Diencephalon (tissue), 1 donor: ENCODE measurements around the gene CPT1A. TPM values are rescaled to one million over a fixed set of nuclear protein-coding genes. Genes with fewer than 3 reads are reported as not detected.

Experiments
- total RNA-seq: library from RNA; depleted of rRNA; stranded (reverse); fragments of >200 nt; gene quantifications from one replicate; pipeline ENCODE4 v1.2.3, GENCODE V29; 2014

The CPT1A gene
- 13.6 TPM for total RNA-seq

DNA sequence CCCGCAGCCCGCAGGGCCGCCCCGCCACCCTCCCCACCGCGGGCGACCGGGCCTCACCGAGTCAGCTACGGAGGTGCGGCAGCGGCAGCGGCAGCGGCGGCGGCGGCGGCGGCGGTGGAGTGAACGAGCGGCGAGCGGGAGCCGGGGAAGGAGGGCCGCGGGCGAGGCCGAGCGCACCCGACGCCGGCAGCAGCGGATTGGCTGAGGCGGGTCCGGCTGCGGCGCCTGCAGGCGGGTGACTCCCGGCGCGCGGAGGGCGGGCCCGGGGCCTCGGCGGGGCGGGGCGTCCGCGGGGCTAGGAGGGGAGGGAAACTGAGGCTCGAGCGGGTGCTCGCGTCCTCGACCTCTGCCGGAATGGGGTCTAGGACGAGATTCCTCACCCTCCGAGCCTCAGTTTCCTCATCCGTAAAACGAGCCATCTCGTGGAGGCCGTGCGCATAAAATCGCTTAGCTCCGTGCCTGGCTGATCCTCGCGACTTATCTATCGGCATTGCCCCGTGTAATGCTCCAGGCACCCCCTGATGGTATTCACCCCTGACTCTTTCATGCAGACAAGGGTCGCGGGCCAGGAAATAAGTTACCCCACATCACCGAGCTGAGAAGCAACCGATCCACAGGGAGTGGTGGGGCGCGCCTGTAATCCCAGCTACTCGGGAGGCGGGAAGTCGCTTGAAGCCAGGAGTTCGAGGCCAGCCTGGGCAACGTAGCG is at the start of gene CPT1A:
Gene CPT1A, minus strand, starts transcription at position 199 of the 709 bp plus-strand sequence. CDS start 26,442 bp downstream, outside the sequence.

DNA sequence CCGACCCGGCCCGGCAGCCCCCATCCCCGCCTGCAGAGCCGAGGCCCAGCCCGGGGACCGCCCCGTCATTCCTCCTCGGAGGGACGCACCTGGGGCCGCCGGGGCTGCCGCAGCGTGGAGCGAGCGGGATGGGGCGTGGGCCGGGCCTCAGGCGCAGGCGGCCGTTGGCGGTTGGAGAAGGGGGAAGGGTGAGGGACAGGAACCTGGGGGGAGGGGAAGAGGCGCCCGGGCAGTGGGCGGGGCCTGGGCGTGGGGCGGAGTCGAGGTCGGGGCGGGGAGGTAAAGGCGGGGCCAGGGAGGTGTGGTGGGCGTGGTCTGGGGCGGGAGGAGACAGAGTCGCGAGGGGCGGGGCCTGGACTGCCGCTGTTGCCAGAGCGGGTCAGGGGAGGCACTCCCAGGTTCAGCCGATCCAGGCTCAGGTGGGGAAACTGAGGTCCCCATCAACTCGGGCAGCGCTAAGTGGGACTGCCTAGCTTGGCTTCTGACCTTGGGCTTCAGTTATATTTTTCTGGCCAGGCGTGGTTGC is 90.3 kb downstream of the CPT1A start, which contains the start of gene TESMIN:
Gene TESMIN, minus strand, starts transcription at position 190 of the 526 bp plus-strand sequence. CDS start 860 bp downstream, outside the sequence.

Other genes with a start within 250 kb of the CPT1A start
- 1.8 TPM for gene GAL, start 157.4 kb downstream of the CPT1A start, total RNA-seq
- gene TESMIN, start 90.4 kb downstream of the CPT1A start, total RNA-seq, result 1.8 TPM
- 38.8 TPM for gene MRPL21, start 61.9 kb upstream of the CPT1A start, total RNA-seq
- gene IGHMBP2, start 62.0 kb upstream of the CPT1A start, total RNA-seq, result 12.2 TPM
- not detected for gene MRGPRD, start 139.1 kb upstream of the CPT1A start, total RNA-seq
- 0.92 TPM for gene MRGPRF, start 171.3 kb upstream of the CPT1A start, total RNA-seq
- 10.4 TPM for gene TPCN2, start 207.0 kb upstream of the CPT1A start, total RNA-seq